OCI-LY7 (cell line): ENCODE measurements around the gene PLXNA4. TPM values are rescaled to one million over a fixed set of nuclear protein-coding genes. Genes with fewer than 3 reads are reported as not detected.

ENCODE experiments used
- BruUV-seq: library from RNA; stranded (reverse); fragments of 400-500 nt; replicated peaks from 2 replicates; lab custom pipeline; 2021; lab: Mats Ljungman, UMichigan
- CTCF ChIA-PET: fragments of 300-600 bp; sonication (Branson Sonifier 250); formaldehyde crosslinking; loops from one replicate; lab custom pipeline; 2022; ENCODE audit warnings: antibody characterized with exemption; ENCODE audit not compliant: unreplicated experiment; lab: Charles Lee
- POLR2A ChIA-PET: fragments of 300-600 bp; sonication (Branson Sonifier 250); formaldehyde crosslinking; loops from one replicate; lab custom pipeline; 2022; ENCODE audit warnings: antibody characterized with exemption; lab: Charles Lee
- DNase-seq: peaks from one replicate; pipeline ENCODE4 v3.0.0-alpha.2; 2015; ENCODE audit warnings: low spot score
- H2AFZ ChIP-seq: fragments of 200-600 bp; sonication (generic), shearing (Covaris generic); 2 replicates; pipeline ENCODE4 v1.6.1; 2014; ENCODE audit warnings: mild to moderate bottlenecking, antibody characterized with exemption, low read length, moderate library complexity
- H3K27ac ChIP-seq: fragments of 200-600 bp; sonication (generic); 2 replicates; pipeline ENCODE4 v1.5.1; 2014; ENCODE audit warnings: mixed run types, low read depth, mild to moderate bottlenecking, moderate library complexity, low read length, inconsistent platforms; ENCODE audit not compliant: poor library complexity, severe bottlenecking
- H3K36me3 ChIP-seq: fragments of 200-600 bp; sonication (generic); 2 replicates; pipeline ENCODE4 v1.6.1; 2014; ENCODE audit warnings: mild to moderate bottlenecking, antibody characterized with exemption, low read length, moderate library complexity, mixed read lengths; ENCODE audit not compliant: insufficient read depth
- H3K4me1 ChIP-seq: fragments of 200-600 bp; sonication (generic); 2 replicates; pipeline ENCODE4 v1.5.1; 2014; ENCODE audit warnings: mild to moderate bottlenecking, low read length; ENCODE audit not compliant: insufficient read depth, poor library complexity, severe bottlenecking
- H3K4me2 ChIP-seq: fragments of 200-600 bp; sonication (generic); 2 replicates; pipeline ENCODE4 v1.6.1; 2014; ENCODE audit warnings: mild to moderate bottlenecking, low read length
- H3K4me3 ChIP-seq: fragments of 200-600 bp; sonication (generic); 2 replicates; pipeline ENCODE4 v1.5.1; 2014; ENCODE audit warnings: mild to moderate bottlenecking, low read depth, low read length; ENCODE audit not compliant: poor library complexity, severe bottlenecking
- H3K79me2 ChIP-seq: fragments of 200-600 bp; sonication (generic); 2 replicates; pipeline ENCODE4 v1.6.1; 2016; ENCODE audit warnings: low read depth, mild to moderate bottlenecking, low read length, moderate library complexity, mixed read lengths; ENCODE audit not compliant: insufficient read depth
- H3K9me2 ChIP-seq: fragments of 200-600 bp; sonication (generic); 2 replicates; pipeline ENCODE4 v1.6.1; 2016; ENCODE audit warnings: mild to moderate bottlenecking, low read length, mixed read lengths; ENCODE audit not compliant: insufficient read depth
- H3K9me3 ChIP-seq: fragments of 200-600 bp; sonication (generic); 2 replicates; pipeline ENCODE4 v1.6.1; 2014; ENCODE audit warnings: mild to moderate bottlenecking, mixed run types, low read length, mixed read lengths
- H4K20me1 ChIP-seq: fragments of 200-600 bp; sonication (generic); 2 replicates; pipeline ENCODE4 v1.6.1; 2014; ENCODE audit warnings: mild to moderate bottlenecking, antibody characterized with exemption, low read length, moderate library complexity, mixed read lengths; ENCODE audit not compliant: insufficient read depth
- CTCF ChIP-seq: fragments of 200-600 bp; sonication (generic); conservative IDR thresholded peaks from 2 replicates; pipeline ENCODE4 v1.5.1; 2014; ENCODE audit warnings: mild to moderate bottlenecking, antibody characterized with exemption, low read length, moderate library complexity, mixed read lengths
- EZH2phosphoT487 ChIP-seq: fragments of 200-600 bp; sonication (generic); IDR thresholded peaks from 2 replicates; pipeline ENCODE4 v1.6.1; 2018; ENCODE audit warnings: low read depth, borderline replicate concordance, mild to moderate bottlenecking, mixed run types, antibody characterized with exemption, low read length, moderate library complexity, mixed read lengths
- intact Hi-C: fragments of 100-400 bp; cut with micrococcal nuclease; formaldehyde crosslinking; loops from one replicate; pipeline ENCODE4 v1.10.0; 2022; ENCODE audit not compliant: unreplicated experiment
- total RNA-seq, 2 experiments: library from RNA; depleted of rRNA in 1 of 2; stranded (reverse); fragments of >200 nt in 1 of 2; shearing (Covaris generic) in 1 of 2; gene quantifications; 2 replicates each; pipeline ENCODE4 v1.2.3, GENCODE V29; 2014 to 2022

PLXNA4 gene
- total RNA-seq, 2 experiments from 2014 or later, result not detected

GRCh38 chr7:132149436-132150304 lies 426.6 kb downstream of the PLXNA4 start:
- ChIA-PET CTCF (no interaction called here), POLR2A (no interaction called here)

GRCh38 chr7:132148876-132149275 lies 427.4 kb downstream of the PLXNA4 start:
- no peaks in the 10 kb centered on the region for H3K4me1 ChIP-seq
- TF ChIP-seq CTCF, result no peak
- TF ChIP-seq EZH2phosphoT487, result no peak
- H3K9me3 ChIP-seq, result no peaks in the 10 kb centered on the region
- H3K9me2 ChIP-seq, result no peaks in the 10 kb centered on the region
- no TSS peak for BruUV-seq
- ChIA-PET CTCF (no interaction called here), POLR2A (no interaction called here)
- H3K4me2 ChIP-seq, result no peak overlapping the region
- intact Hi-C loops, result no loop called here
- no peaks in the 10 kb centered on the region for H4K20me1 ChIP-seq
- no peaks in the 10 kb centered on the region for H3K79me2 ChIP-seq
- no peak for DNase-seq
- H3K36me3 ChIP-seq, result no peaks in the 10 kb centered on the region
- no peak overlapping the region for H3K27ac ChIP-seq
- H3K4me3 ChIP-seq, result no peak overlapping the region
- H2AFZ ChIP-seq, result no peak overlapping the region

More at GRCh38 chr7:132149436-132150304, 426.6 kb downstream of the PLXNA4 start:
- BruUV-seq, result no TSS peak
- no peak overlapping the region for H3K4me3 ChIP-seq
- no peaks in the 10 kb centered on the region for H3K79me2 ChIP-seq
- no peak for DNase-seq
- H2AFZ ChIP-seq, result no peak overlapping the region
- H3K9me3 ChIP-seq, result no peaks in the 10 kb centered on the region
- no peaks in the 10 kb centered on the region for H3K4me1 ChIP-seq
- intact Hi-C loops, result no loop called here
- no peaks in the 10 kb centered on the region for H3K36me3 ChIP-seq
- no peak overlapping the region for H3K27ac ChIP-seq
- H3K4me2 ChIP-seq, result no peak overlapping the region
- H4K20me1 ChIP-seq, result no peaks in the 10 kb centered on the region
- H3K9me2 ChIP-seq, result no peaks in the 10 kb centered on the region
- no peak for TF ChIP-seq CTCF
- TF ChIP-seq EZH2phosphoT487, result no peak

- ChIA-PET CTCF (no interaction called here), POLR2A (no interaction called here)
- Histone ChIP-seq H3K27ac (no peak overlapping the region), H3K9me3 (no peaks in the 10 kb centered on the region), H2AFZ (no peak overlapping the region), H3K9me2 (no peaks in the 10 kb centered on the region), H3K4me3 (no peak overlapping the region), H3K79me2 (no peaks in the 10 kb centered on the region), H3K4me2 (no peak overlapping the region), H3K4me1 (no peaks in the 10 kb centered on the region), H4K20me1 (no peaks in the 10 kb centered on the region), H3K36me3 (no peaks in the 10 kb centered on the region)
- intact Hi-C loops, result no loop called here
- TF ChIP-seq EZH2phosphoT487, result no peak
- no peak for TF ChIP-seq CTCF
- no peak for DNase-seq
- no TSS peak for BruUV-seq
Observed at GRCh38 chr7:132145466-132145865, 430.8 kb downstream of the PLXNA4 start.
